HUES48 (cell line): ENCODE measurements around the gene TBC1D16.
"Not testable (repeated sequence)": the region's sequence is repeated elsewhere in the genome, so short reads cannot be mapped to it uniquely, and the experiment has no call there.

Experiments used
- H3K27ac ChIP-seq: one replicate; pipeline ENCODE4 v1.7.0; 2013; ENCODE audit warnings: low read depth, low read length, inconsistent platforms
- H3K27me3 ChIP-seq: 2 replicates; pipeline ENCODE4 v1.6.1; 2013; ENCODE audit warnings: mild to moderate bottlenecking, low read length; ENCODE audit not compliant: control insufficient read depth, insufficient read depth
- H3K36me3 ChIP-seq: 2 replicates; pipeline ENCODE4 v1.6.1; 2013; ENCODE audit warnings: low read length; ENCODE audit not compliant: control insufficient read depth, insufficient read depth
- H3K4me1 ChIP-seq: 2 replicates; pipeline ENCODE4 v1.6.1; 2013; ENCODE audit warnings: mild to moderate bottlenecking, low read length; ENCODE audit not compliant: control insufficient read depth, insufficient read depth
- H3K4me3 ChIP-seq: 2 replicates; pipeline ENCODE4 v1.5.1; 2013; ENCODE audit warnings: mild to moderate bottlenecking, low read depth, low read length
- H3K9ac ChIP-seq: 2 replicates; pipeline ENCODE4 v1.6.1; 2013; ENCODE audit warnings: mild to moderate bottlenecking, low read depth, low read length, moderate library complexity
- H3K9me3 ChIP-seq: 2 replicates; pipeline ENCODE4 v1.6.1; 2013; ENCODE audit warnings: low read length; ENCODE audit not compliant: control insufficient read depth, insufficient read depth

TBC1D16 gene

GRCh38 chr17:80050706-80051105 is 15.0 kb upstream of the TBC1D16 start:
- H3K9ac ChIP-seq: no peak overlapping the region
- H3K9me3 ChIP-seq: no peaks in the 10 kb centered on the region
- peaks cover 6% of the 10 kb centered on the region; the same call in 1 of the 2 replicates for H3K4me1 ChIP-seq
- H3K36me3 ChIP-seq: no peaks in the 10 kb centered on the region
- no peak overlapping the region for H3K4me3 ChIP-seq
- H3K27ac ChIP-seq: no peak overlapping the region
- H3K27me3 ChIP-seq: no peaks in the 10 kb centered on the region

GRCh38 chr17:80049986-80050385 is 14.3 kb upstream of the TBC1D16 start:
- no peak overlapping the region for H3K4me3 ChIP-seq
- H3K27me3 ChIP-seq: no peaks in the 10 kb centered on the region
- no peaks in the 10 kb centered on the region; the same call in 1 of the 2 replicates for H3K4me1 ChIP-seq
- H3K27ac ChIP-seq: no peak overlapping the region
- no peaks in the 10 kb centered on the region for H3K9me3 ChIP-seq
- H3K36me3 ChIP-seq: no peaks in the 10 kb centered on the region
- H3K9ac ChIP-seq: no peak overlapping the region

DNA sequence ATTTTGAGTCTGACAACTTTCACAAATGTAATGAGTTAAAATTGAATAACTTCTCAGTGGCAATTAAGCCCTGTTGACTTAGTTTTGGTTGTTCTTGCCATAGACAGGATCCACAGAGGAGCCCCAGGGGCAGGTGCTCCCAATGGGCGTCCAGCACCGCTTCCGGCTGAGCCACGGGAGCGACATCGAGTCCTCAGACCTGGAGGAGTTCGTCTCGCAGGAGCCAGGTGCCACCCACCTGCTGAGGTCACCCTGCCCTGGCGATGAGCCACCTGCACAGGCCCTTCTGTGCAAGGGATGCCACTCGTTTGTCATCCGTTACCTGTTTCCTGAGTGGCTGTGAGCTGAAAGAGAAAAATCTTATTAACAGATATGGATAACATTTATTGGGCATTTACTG is 11.5 kb upstream of the TBC1D16 start:
- no peaks in the 10 kb centered on the region for H3K27me3 ChIP-seq
- H3K9ac ChIP-seq: no peak overlapping the region

GRCh38 chr17:80046709-80047108 is 11.0 kb upstream of the TBC1D16 start:
- not testable (repeated sequence) for H3K27me3 ChIP-seq, H3K27ac ChIP-seq, H3K36me3 ChIP-seq, H3K9me3 ChIP-seq, H3K9ac ChIP-seq, H3K4me3 ChIP-seq, H3K4me1 ChIP-seq

More for the DNA sequence above, 11.5 kb upstream of the TBC1D16 start:
- no peak overlapping the region for H3K27ac ChIP-seq
- H3K4me1 ChIP-seq: no peaks in the 10 kb centered on the region
- no peaks in the 10 kb centered on the region for H3K9me3 ChIP-seq
- H3K36me3 ChIP-seq: peaks cover 2% of the 10 kb centered on the region; the same call in 1 of the 2 replicates
- no peak overlapping the region for H3K4me3 ChIP-seq

GRCh38 chr17:80045703-80046102 is 10.0 kb upstream of the TBC1D16 start:
- Histone ChIP-seq H3K36me3 (peaks cover 2% of the 10 kb centered on the region; the same call in 1 of the 2 replicates), H3K4me1 (no peaks in the 10 kb centered on the region), H3K9ac (no peak overlapping the region), H3K9me3 (no peaks in the 10 kb centered on the region), H3K27me3 (no peaks in the 10 kb centered on the region), H3K4me3 (no peak overlapping the region), H3K27ac (no peak overlapping the region)

- no peak overlapping the region for H3K27ac ChIP-seq
- H3K9me3 ChIP-seq: no peaks in the 10 kb centered on the region
- H3K27me3 ChIP-seq: no peaks in the 10 kb centered on the region
- no peak overlapping the region for H3K9ac ChIP-seq
- no peaks in the 10 kb centered on the region for H3K4me1 ChIP-seq
- H3K4me3 ChIP-seq: no peak overlapping the region
- peaks cover 7% of the 10 kb centered on the region for H3K36me3 ChIP-seq
Observed at GRCh38 chr17:80043963-80044362, 8.3 kb upstream of the TBC1D16 start.

DNA sequence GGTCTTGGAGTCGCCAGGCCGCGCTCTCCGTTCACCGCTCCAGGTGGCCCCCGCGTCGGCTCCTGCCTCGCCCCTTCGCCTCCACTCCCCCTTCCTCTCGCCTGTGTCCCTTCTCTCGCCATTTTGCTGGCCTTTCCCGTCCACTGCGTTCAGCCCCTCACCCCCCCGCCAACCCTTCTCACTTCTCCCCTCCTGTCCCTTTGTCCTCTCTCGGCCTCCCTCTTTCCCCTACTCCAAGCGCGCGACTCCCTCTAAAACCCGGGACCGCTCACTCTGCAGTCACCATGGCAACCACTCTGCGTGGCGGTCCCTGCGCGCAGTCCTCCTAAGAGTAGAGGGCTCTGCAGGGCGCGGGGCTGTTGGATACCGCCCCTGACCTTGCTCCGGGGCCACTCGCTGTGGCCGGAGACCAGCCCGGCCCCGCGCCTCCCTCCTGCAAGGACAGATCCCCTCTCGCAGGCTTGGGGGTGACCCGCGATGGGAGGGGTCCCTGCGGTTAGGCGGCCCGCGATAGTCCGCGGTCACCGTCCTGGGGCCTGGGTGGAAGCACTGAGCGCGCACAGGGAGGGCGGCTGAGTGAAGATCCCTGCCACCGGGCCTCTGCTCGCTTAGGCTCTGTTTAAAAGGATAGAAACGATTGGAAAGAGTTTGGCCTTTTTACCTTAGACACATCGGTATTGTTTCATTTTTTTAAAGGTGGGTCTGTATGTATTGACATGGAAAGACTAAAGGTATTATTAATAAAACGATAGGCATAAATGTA is 1.2 kb upstream of the TBC1D16 start:
- H3K27me3 ChIP-seq: no peaks in the 10 kb centered on the region
- H3K9ac ChIP-seq: peak overlapping the region; percentile 82
- 0 out of 2 replicates have a peak, but pooled peaks cover 3% of the 10 kb centered on the region for H3K4me1 ChIP-seq
- peak overlapping the region; percentile 92 for H3K4me3 ChIP-seq
- no peaks in the 10 kb centered on the region for H3K9me3 ChIP-seq
- peak overlapping the region; percentile 93 for H3K27ac ChIP-seq
- peaks cover 5% of the 10 kb centered on the region for H3K36me3 ChIP-seq

DNA sequence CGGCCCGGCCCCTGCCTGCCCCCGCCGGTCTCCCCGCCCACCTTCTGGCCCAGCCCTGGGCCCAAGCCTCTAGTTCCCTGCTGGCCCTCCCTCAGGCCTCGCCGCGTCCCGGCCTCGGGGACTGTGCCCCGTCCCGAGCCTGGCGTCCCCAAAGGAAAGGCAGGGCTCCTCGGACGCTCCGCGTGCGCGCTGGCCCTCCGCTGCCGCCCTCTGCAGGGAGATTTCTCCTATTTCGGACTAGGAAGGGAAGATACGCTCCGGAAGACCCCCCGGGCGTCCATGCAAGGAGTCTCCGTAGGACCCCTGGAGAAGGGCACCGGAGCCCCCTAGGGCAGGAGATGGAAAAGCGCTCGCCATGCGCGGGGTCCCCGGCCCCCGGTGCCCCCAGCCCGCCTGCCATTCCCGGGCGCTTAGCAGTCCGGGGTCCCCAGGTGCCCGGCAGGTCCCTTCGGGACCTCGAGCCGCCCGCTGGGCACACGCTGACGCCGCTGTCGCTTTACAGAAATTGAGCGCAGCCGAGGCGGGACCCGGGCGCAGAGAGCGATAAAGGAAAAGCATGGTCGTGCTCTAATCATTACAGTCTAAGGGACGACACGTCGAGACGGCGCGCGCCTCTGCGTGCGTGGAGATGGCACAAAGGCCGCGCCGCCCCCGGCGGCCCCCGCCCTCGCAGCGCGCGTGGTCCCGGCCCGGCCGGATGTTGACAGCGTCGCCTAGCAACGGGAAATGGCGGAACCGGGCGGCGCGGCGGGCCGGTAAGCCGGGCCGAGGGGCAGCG is 454 bp upstream of the TBC1D16 start, which contains the start of gene CCDC40:
Gene CCDC40, plus strand, starts transcription at position 706 of the 778 bp plus-strand sequence. Its CDS starts 21 bp downstream, at position 727.
- peak within 1 kb of the TSS; percentile 82 for H3K9ac ChIP-seq
- H3K36me3 ChIP-seq: peaks cover 5% of the 10 kb centered on the region
- peak within 1 kb of the TSS; percentile 92 for H3K4me3 ChIP-seq
- 0 out of 2 replicates have a peak, but pooled peaks cover 3% of the 10 kb centered on the region for H3K4me1 ChIP-seq
- H3K9me3 ChIP-seq: no peaks in the 10 kb centered on the region
- no peaks in the 10 kb centered on the region for H3K27me3 ChIP-seq
- H3K27ac ChIP-seq: peak within 1 kb of the TSS; percentile 93

DNA sequence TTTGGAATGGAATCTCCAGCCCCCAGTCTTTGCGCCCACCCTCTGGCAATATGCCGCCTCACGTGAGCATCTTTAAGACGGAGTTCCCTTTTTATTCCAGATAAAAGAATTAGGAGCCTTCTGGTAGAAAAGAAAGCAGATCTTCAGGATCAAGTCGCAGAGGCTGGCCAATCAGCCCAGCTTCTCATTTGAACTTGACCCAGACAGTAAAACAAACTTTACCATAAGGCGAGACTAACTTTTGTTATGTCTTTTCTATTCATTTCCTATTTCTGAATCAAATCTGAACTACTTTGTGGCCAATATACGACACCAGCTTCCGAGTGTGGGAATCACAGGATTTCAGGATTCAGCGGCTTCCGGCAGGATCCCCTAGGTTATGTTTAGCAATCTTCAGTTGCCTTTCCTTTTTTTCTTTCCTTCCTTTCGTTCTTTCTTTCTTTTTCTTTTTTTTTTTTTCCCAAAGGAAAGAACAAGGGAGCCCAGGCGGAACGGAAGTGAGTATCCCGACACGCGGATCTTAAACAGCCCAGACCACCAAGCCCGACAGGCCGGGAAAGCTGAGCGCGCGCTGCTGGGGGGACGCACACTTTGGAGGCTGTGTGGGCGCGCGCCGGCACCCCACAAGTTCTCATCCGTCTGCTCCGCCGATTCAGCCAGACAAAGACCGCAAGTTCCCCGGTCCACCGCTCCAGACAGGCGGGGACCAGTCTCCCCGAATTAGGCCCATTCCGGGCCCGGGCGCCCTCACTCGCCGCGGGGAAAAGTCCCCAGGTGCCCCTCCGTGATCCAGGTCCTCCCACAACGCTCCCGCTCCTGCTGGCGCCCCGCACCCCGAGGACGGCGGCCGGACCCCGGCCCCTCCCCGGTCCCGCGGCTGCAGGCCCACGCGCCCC is 633 bp downstream of the TBC1D16 start:
- Histone ChIP-seq H3K36me3 (peaks cover 4% of the 10 kb centered on the region), H3K27me3 (no peaks in the 10 kb centered on the region), H3K9ac (peak overlapping the region; percentile 76), H3K27ac (peak overlapping the region; percentile 72), H3K4me3 (peak overlapping the region; percentile 71), H3K9me3 (no peaks in the 10 kb centered on the region), H3K4me1 (0 out of 2 replicates have a peak, but pooled peaks cover 3% of the 10 kb centered on the region)

GRCh38 chr17:80033840-80034239 is 1.8 kb downstream of the TBC1D16 start:
- H3K27me3 ChIP-seq: no peaks in the 10 kb centered on the region
- H3K36me3 ChIP-seq: no peaks in the 10 kb centered on the region
- no peak overlapping the region for H3K27ac ChIP-seq
- no peaks in the 10 kb centered on the region for H3K9me3 ChIP-seq
- no peak overlapping the region for H3K4me3 ChIP-seq
- H3K4me1 ChIP-seq: 0 out of 2 replicates have a peak, but pooled peaks cover 3% of the 10 kb centered on the region
- H3K9ac ChIP-seq: no peak overlapping the region
